Measurements from ENCODE around the gene BMP7.

Gene BMP7

GRCh38 chr20:57190536-57191264 lies 75.7 kb downstream of the BMP7 start:
- H3K18ac ChIP-seq (ENCODE audit: low read depth in 1 of 2, low read length in 2 of 2), result no peak overlapping the region
- H3K9ac ChIP-seq (ENCODE audit: low read length), result no peak overlapping the region
- no peaks in the 10 kb centered on the region for H3K79me1 ChIP-seq (replicated peaks; ENCODE audit: low read length, poor library complexity, severe bottlenecking)
- H4K91ac ChIP-seq (ENCODE audit: low read length), result no peak overlapping the region
- no peak overlapping the region for H3K27ac ChIP-seq (ENCODE audit: low read length, poor library complexity, severe bottlenecking)
- H2AK5ac ChIP-seq (ENCODE audit: low read length, severe bottlenecking), result no peak overlapping the region
- H2BK15ac ChIP-seq (ENCODE audit: low read depth, poor library complexity, severe bottlenecking), result no peak overlapping the region
- H3K14ac ChIP-seq (ENCODE audit: low read length in 2 of 2), result peak overlapping the region in 1 of 2 experiments; percentile 79
- no peaks in the 10 kb centered on the region for H3K36me3 ChIP-seq (ENCODE audit: control insufficient read depth in 1 of 2, insufficient read depth in 2 of 2, low read depth in 1 of 2, low read length in 2 of 2)
- H3K4me3 ChIP-seq (ENCODE audit: insufficient read depth in 1 of 2, low read depth in 1 of 2, low read length in 2 of 2), result no peak overlapping the region
- H2BK12ac ChIP-seq (ENCODE audit: low read length in 2 of 2), result no peak overlapping the region
- no peak overlapping the region for H2AFZ ChIP-seq (ENCODE audit: low read depth, low read length)
- peaks cover 21 to 44% of the 10 kb centered on the region in 2 experiments for H3K27me3 ChIP-seq (ENCODE audit: control insufficient read depth in 1 of 2, insufficient read depth in 1 of 2, low read length in 2 of 2)
- H3K23ac ChIP-seq (ENCODE audit: low read length in 2 of 2), result peak overlapping the region in 1 of 2 experiments; percentile 18
- DNase-seq, result peak; percentile 24
- no peaks in the 10 kb centered on the region for H3K9me3 ChIP-seq (ENCODE audit: control insufficient read depth, low read length)
- no peak overlapping the region for H2BK120ac ChIP-seq (ENCODE audit: low read depth, low read length)
- H3K4me2 ChIP-seq (ENCODE audit: low read length, poor library complexity, severe bottlenecking), result no peak overlapping the region
- peaks cover 2% of the 10 kb centered on the region for H3K4me1 ChIP-seq (ENCODE audit: control insufficient read depth, insufficient read depth, low read depth, low read length)
- WGBS, result 87% methylated on average over 14 of the region's 17 CpGs
- no peak overlapping the region for H4K8ac ChIP-seq (ENCODE audit: low read length)
- H2BK5ac ChIP-seq (ENCODE audit: low read depth, low read length, poor library complexity, severe bottlenecking), result no peak overlapping the region
- no peak overlapping the region for H3K4ac ChIP-seq (ENCODE audit: low read depth in 1 of 2, low read length in 2 of 2)

GRCh38 chr20:57189713-57190112 lies 76.7 kb downstream of the BMP7 start:
- Histone ChIP-seq H3K9me3 (ENCODE audit: control insufficient read depth, low read length) (no peaks in the 10 kb centered on the region), H2BK15ac (ENCODE audit: low read depth, poor library complexity, severe bottlenecking) (no peak overlapping the region), H4K91ac (ENCODE audit: low read length) (no peak overlapping the region), H3K36me3 (ENCODE audit: control insufficient read depth in 1 of 2, insufficient read depth in 2 of 2, low read depth in 1 of 2, low read length in 2 of 2) (no peaks in the 10 kb centered on the region), H3K79me1 (replicated peaks; ENCODE audit: low read length, poor library complexity, severe bottlenecking) (no peaks in the 10 kb centered on the region), H3K23ac (ENCODE audit: low read length in 2 of 2) (no peak overlapping the region), H3K27me3 (ENCODE audit: control insufficient read depth in 1 of 2, insufficient read depth in 1 of 2, low read length in 2 of 2) (peaks cover 12 to 49% of the 10 kb centered on the region in 2 experiments), H2AFZ (ENCODE audit: low read depth, low read length) (no peak overlapping the region), H3K18ac (ENCODE audit: low read depth in 1 of 2, low read length in 2 of 2) (no peak overlapping the region), H3K4me1 (ENCODE audit: control insufficient read depth, insufficient read depth, low read depth, low read length) (peaks cover 2% of the 10 kb centered on the region), H2BK120ac (ENCODE audit: low read depth, low read length) (no peak overlapping the region), H3K9ac (ENCODE audit: low read length) (no peak overlapping the region), H2BK5ac (ENCODE audit: low read depth, low read length, poor library complexity, severe bottlenecking) (no peak overlapping the region), H3K4ac (ENCODE audit: low read depth in 1 of 2, low read length in 2 of 2) (no peak overlapping the region), H2BK12ac (ENCODE audit: low read length in 2 of 2) (no peak overlapping the region), H3K4me3 (ENCODE audit: insufficient read depth in 1 of 2, low read depth in 1 of 2, low read length in 2 of 2) (no peak overlapping the region), H2AK5ac (ENCODE audit: low read length, severe bottlenecking) (no peak overlapping the region), H3K4me2 (ENCODE audit: low read length, poor library complexity, severe bottlenecking) (no peak overlapping the region), H3K27ac (ENCODE audit: low read length, poor library complexity, severe bottlenecking) (no peak overlapping the region), H3K14ac (ENCODE audit: low read length in 2 of 2) (peak overlapping the region in 1 of 2 experiments; percentile 83), H4K8ac (ENCODE audit: low read length) (no peak overlapping the region)
- 86% methylated on average over 5 of the region's 5 CpGs for WGBS
- DNase-seq, result no peak

GRCh38 chr20:57188576-57189079 lies 77.8 kb downstream of the BMP7 start:
- Histone ChIP-seq H3K4me2 (ENCODE audit: low read length, poor library complexity, severe bottlenecking) (no peak overlapping the region), H4K8ac (ENCODE audit: low read length) (no peak overlapping the region), H3K4ac (ENCODE audit: low read depth in 1 of 2, low read length in 2 of 2) (no peak overlapping the region), H2BK15ac (ENCODE audit: low read depth, poor library complexity, severe bottlenecking) (no peak overlapping the region), H3K4me3 (ENCODE audit: insufficient read depth in 1 of 2, low read depth in 1 of 2, low read length in 2 of 2) (no peak overlapping the region), H3K23ac (ENCODE audit: low read length in 2 of 2) (no peak overlapping the region), H2AFZ (ENCODE audit: low read depth, low read length) (no peak overlapping the region), H3K9ac (ENCODE audit: low read length) (no peak overlapping the region), H3K14ac (ENCODE audit: low read length in 2 of 2) (no peak overlapping the region), H4K91ac (ENCODE audit: low read length) (no peak overlapping the region), H2BK120ac (ENCODE audit: low read depth, low read length) (no peak overlapping the region), H2AK5ac (ENCODE audit: low read length, severe bottlenecking) (no peak overlapping the region), H3K27ac (ENCODE audit: low read length, poor library complexity, severe bottlenecking) (no peak overlapping the region), H3K18ac (ENCODE audit: low read depth in 1 of 2, low read length in 2 of 2) (no peak overlapping the region), H3K79me1 (replicated peaks; ENCODE audit: low read length, poor library complexity, severe bottlenecking) (no peaks in the 10 kb centered on the region), H3K36me3 (ENCODE audit: control insufficient read depth in 1 of 2, insufficient read depth in 2 of 2, low read depth in 1 of 2, low read length in 2 of 2) (no peaks in the 10 kb centered on the region), H3K4me1 (ENCODE audit: control insufficient read depth, insufficient read depth, low read depth, low read length) (peaks cover 2% of the 10 kb centered on the region), H3K27me3 (ENCODE audit: control insufficient read depth in 1 of 2, insufficient read depth in 1 of 2, low read length in 2 of 2) (peaks cover 13 to 51% of the 10 kb centered on the region in 2 experiments), H2BK12ac (ENCODE audit: low read length in 2 of 2) (no peak overlapping the region), H3K9me3 (ENCODE audit: control insufficient read depth, low read length) (no peaks in the 10 kb centered on the region), H2BK5ac (ENCODE audit: low read depth, low read length, poor library complexity, severe bottlenecking) (no peak overlapping the region)
- DNase-seq, result peak; percentile 11
- 82% methylated on average over 6 of the region's 6 CpGs for WGBS

GRCh38 chr20:57188056-57188455 lies 78.4 kb downstream of the BMP7 start:
- WGBS, result 97% methylated on average over 5 of the region's 9 CpGs

More at GRCh38 chr20:57188056-57188455, 78.4 kb downstream of the BMP7 start:
- H2AFZ ChIP-seq (ENCODE audit: low read depth, low read length), result no peak overlapping the region
- H4K8ac ChIP-seq (ENCODE audit: low read length), result no peak overlapping the region
- peaks cover 2% of the 10 kb centered on the region for H3K4me1 ChIP-seq (ENCODE audit: control insufficient read depth, insufficient read depth, low read depth, low read length)
- no peak overlapping the region for H3K14ac ChIP-seq (ENCODE audit: low read length in 2 of 2)
- no peak overlapping the region for H2AK5ac ChIP-seq (ENCODE audit: low read length, severe bottlenecking)
- H3K23ac ChIP-seq (ENCODE audit: low read length in 2 of 2), result no peak overlapping the region
- no peaks in the 10 kb centered on the region for H3K9me3 ChIP-seq (ENCODE audit: control insufficient read depth, low read length)
- H3K18ac ChIP-seq (ENCODE audit: low read depth in 1 of 2, low read length in 2 of 2), result no peak overlapping the region
- H2BK12ac ChIP-seq (ENCODE audit: low read length in 2 of 2), result no peak overlapping the region
- H3K27me3 ChIP-seq (ENCODE audit: control insufficient read depth in 1 of 2, insufficient read depth in 1 of 2, low read length in 2 of 2), result peaks cover 13 to 50% of the 10 kb centered on the region in 2 experiments
- no peaks in the 10 kb centered on the region for H3K36me3 ChIP-seq (ENCODE audit: control insufficient read depth in 1 of 2, insufficient read depth in 2 of 2, low read depth in 1 of 2, low read length in 2 of 2)
- no peak overlapping the region for H2BK120ac ChIP-seq (ENCODE audit: low read depth, low read length)
- no peaks in the 10 kb centered on the region for H3K79me1 ChIP-seq (replicated peaks; ENCODE audit: low read length, poor library complexity, severe bottlenecking)
- DNase-seq, result no peak
- H3K4me3 ChIP-seq (ENCODE audit: insufficient read depth in 1 of 2, low read depth in 1 of 2, low read length in 2 of 2), result no peak overlapping the region
- H2BK5ac ChIP-seq (ENCODE audit: low read depth, low read length, poor library complexity, severe bottlenecking), result no peak overlapping the region
- no peak overlapping the region for H2BK15ac ChIP-seq (ENCODE audit: low read depth, poor library complexity, severe bottlenecking)
- H3K4ac ChIP-seq (ENCODE audit: low read depth in 1 of 2, low read length in 2 of 2), result no peak overlapping the region
- no peak overlapping the region for H3K4me2 ChIP-seq (ENCODE audit: low read length, poor library complexity, severe bottlenecking)
- H3K9ac ChIP-seq (ENCODE audit: low read length), result no peak overlapping the region
- H3K27ac ChIP-seq (ENCODE audit: low read length, poor library complexity, severe bottlenecking), result no peak overlapping the region
- H4K91ac ChIP-seq (ENCODE audit: low read length), result no peak overlapping the region
